GM21737 (cell line): ENCODE measurements around the gene ATAD1.
A peak's percentile ranks its signal among the peaks of the same experiment; 100 is the strongest.
"Not testable (repeated sequence)": the region's sequence is repeated elsewhere in the genome, so short reads cannot be mapped to it uniquely, and the experiment has no call there.

ENCODE experiments used
- ATAC-seq: cut with Tn5 transposase; IDR thresholded peaks from one replicate; pipeline ENCODE4 v1.9.1; 2021; ENCODE audit warnings: mild to moderate bottlenecking, moderate library complexity; ENCODE audit not compliant: unreplicated experiment

ATAD1 gene

DNA sequence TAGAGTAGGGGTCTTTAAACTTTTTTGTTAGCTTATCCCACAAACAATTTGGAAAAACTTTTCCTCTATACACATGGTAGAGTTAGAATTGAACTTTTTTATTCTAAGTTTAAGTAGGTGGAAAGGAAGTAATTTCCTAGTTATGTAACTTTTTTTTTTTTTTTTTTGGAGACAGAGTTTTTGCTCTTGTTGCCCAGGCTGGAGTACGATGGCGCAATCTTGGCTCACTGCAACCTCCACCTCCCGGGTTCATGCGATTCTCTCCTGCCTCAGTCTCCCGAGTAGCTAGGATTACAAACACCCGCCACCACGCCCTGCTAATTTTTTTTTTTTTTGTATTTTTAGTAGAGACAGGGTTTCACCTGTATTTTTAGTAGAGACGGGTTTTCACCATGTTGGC lies 28.7 kb upstream of the ATAD1 start:
- ATAC-seq = not testable (repeated sequence)

DNA sequence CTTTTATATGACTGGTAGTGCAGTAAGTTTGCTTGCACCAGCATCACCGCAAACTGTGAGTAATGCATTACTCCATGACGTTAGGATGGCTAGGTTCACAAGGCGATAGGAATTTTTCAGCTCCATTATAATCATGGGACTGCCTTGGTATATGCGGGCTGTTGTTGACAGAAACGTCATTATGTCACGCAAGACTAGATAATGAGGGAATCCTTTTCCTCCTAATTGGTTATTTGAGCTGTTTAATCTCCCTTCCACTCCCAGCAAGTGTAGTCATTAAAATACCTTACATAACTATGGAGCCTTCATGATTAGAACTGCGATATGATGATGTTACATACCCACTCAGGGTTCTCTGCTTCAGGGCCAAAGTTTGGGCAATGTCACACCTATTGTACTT lies 28.0 kb upstream of the ATAD1 start:
- ATAC-seq = no peak

DNA sequence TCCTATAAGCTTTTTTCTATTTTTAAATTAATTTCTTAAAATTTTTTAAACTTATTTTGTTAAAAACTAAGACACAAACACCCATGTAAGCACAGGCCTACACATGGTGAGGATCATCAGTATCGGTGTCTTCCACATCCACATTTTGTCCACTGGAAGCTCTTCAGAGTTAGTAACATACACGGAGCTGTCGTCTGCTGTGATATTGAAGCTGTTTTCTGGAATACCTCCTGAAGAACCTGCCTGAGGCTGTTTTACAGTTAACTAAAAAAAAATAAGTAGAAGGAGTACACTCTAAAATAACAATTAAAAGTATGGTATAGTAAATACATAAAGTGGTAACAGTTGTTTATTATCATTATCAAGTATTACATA lies 27.6 kb upstream of the ATAD1 start:
- no peak for ATAC-seq

DNA sequence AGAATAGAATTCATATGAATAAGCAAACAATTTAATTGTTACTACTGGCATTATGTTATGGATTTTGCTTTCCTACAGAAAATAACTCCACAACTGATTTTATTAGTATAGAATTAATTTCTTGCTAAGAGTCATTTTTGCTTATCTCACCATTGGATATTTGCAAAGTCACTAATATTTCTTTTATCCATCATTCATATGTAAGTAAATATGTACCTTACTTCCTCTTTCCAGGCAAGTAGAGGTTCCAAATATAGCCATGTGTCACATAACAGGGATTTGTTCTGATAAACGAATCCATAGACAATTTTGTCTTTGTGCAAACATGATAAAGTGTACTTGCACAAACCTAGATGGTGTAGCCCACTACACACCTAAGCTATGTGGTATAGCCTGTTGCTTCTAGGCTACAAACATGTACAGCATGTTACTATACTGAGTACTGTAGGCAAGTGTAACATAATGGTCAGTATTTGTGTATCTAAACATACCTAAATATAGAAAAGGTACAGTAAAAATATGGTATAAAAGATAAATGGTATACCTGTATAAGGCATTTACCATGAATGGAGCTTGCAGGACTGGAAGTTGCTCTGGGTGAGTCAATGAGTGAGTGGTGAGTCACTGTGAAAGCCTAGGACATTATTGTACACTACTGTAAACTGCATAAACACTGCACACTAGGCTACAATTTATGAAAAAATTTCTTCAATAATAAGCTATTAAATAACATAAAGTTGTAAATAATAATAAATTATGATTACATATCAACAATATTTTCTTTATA lies 27.0 kb upstream of the ATAD1 start:
- no peak for ATAC-seq

DNA sequence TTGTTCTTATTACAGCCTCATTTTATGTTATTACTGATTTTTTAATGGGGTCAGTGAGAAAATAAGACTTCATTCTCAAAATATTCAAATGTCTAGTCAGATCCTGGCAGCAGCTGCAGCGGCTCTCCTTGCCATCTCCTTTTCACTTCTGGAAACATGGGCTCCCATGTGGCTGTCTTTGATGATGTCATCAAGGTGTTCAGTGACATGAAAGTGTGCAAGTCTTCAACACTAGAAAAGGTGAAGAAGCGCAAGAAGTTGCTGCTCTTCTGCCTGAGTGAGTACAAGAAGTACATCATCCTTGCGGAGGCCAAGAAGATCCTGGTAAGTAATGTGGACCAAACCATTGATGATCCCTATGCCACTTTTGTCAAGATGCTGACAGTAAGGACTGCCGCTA lies 25.7 kb upstream of the ATAD1 start:
- ATAC-seq = no peak

DNA sequence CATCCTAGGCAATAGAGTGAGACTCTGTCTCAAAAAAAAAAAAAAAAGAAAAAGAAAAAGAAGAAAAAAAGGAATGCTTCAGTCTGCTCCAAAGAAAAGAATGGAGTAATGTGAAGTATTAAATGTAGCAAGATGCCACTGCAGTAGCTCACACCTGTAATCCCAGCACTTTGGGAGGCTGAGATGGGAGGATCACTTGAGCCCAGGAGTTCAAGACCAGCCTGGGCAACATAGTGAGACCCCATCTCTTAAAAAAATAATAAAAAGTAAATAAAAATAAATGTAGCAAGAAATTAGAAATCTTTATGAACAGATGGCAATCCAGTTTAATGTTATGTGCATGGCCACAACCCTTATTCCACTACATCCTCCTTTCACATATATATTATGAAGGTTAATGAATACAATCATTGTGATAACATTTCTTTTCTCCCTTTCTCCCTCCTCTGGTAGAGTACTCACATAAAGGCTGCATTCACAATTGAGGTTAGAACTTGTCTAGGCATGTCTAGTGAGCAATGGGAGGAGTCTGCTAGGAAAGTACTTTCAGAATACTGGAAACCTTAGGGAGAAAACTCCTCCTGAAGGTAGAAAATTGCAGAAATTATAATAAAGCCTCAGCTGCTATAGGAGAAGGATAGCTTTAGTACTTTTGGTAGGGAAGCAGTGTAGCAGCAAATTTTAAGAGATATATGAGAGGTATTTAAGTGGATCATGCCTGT lies 24.9 kb upstream of the ATAD1 start:
- ATAC-seq = no peak

DNA sequence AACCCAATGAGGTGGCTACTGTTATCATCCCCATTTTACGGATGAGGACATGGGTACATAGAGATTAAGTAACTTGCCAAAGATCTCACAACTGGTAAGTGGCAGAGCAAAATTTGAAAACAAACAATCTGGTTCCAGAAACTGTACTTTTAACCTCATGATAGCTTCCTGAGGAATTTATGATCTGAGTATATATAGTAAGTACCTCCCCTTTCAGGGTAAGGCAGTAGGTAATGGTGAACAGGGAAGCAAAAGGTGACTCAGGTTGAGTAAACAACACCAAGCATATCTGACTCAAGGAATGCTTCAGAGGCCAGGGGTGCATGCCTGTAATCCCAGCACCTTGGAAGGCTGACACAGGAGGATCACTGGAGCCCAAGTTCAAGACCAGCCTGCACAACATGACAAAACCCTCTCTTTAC lies 24.2 kb upstream of the ATAD1 start:
- no peak for ATAC-seq

DNA sequence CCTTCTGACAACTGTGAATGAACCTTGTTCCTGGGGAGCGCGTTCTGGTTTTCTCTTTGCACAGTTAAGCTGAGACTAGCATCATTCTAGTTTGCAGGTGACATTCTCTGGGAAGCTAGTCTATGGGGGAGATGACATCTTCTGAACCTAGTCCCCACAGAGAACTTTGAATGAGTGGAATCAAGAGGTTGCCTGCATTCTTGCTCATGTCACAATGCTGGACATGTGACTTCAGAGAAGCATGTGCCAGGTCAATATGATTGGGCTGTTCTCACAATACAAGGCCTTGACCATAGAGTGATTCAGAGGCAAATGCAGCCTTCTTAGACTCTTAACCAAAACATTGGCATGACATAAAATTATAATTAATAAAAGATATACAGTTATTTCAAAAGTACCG lies 23.2 kb upstream of the ATAD1 start:
- no peak for ATAC-seq

DNA sequence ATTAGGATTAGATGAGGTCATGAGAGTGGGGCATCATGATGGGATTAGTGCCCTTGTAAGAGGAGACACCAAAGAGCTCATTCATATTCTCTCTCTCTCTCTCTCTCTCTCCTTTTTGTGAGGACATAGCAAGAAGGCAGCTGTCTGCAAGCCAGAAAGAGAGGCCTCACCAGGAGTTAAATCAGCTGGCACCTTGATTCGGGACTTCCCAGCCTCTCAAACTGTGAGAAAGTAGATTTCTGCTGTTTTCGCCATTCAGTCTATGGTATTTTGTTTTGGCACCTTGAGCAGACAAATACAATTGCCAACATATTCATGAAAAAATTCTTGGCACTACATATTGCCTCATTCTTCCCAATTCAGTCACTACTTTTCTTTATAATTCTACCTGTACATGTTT lies 20.6 kb upstream of the ATAD1 start:
- ATAC-seq = no peak

DNA sequence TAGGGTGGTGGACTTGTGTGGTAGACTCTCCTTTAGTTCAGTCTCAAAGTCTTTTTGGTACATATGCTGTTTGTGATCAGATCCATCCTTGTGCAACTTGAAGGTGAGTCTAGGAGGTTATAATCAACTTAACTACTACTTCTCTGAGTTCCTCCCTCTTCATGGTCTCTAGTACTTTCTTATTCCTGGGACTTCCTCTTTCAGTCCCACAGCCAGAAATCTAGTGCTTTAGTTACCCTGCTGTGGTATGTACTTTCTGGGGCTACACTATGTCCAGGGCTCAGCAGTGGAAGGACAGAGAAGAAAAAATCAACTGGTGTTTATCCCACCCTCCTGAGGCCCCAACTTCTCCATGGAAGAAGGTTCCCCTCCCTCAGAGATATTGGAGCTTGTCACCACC lies 19.4 kb upstream of the ATAD1 start:
- ATAC-seq = no peak

DNA sequence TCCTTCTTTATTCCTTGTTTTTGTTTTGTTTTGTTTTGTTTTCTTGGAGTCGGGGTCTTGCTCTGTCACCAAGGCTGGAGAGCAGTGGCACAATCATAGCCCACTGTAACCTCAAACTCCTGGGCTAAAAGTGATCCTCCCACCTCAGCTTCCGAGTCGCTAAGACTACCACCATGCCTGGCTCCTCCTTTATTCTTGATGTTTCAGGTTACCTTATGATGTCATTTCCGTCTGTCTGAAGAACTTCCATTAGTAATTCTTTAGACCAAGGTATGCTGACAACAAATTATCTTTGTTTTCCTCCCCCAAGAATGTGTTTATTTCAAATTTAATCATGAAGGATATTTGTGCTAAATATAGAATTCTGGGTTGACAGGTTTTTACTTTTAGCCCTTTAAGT lies 18.1 kb upstream of the ATAD1 start:
- ATAC-seq = no peak

DNA sequence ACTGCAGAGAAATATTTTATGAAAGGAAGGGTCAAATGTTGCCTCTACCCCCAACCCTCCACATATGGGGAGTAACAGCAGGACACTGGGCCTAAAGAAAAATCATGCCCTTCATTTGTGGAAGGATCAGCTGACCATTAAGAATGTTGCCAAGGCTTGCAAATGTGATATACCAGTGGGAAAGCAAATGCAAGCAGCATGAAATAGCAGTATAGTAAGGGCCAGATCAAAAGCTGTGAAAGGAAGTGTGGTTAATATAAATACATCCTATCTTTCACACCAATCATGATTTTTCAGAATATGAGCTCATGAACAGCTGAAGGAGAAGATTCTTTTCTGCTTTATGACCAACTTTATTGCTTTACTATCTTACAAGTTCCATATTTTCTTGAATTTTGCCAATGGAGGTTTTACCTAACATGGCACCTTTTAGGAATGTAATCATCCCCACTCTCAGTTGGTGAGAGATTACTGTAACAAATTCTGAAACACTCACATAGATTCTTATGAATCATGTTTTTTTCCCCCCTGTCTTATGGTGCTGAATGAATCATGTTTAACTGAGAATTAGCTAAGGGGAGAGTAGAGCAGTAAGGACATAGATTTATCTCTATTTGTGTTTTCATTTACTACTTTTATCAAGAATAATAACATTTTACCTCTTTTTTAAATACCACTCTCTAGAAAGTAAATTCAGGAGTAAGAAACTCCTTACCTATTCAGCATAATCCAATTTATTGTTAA lies 12.1 kb upstream of the ATAD1 start:
- no peak for ATAC-seq

DNA sequence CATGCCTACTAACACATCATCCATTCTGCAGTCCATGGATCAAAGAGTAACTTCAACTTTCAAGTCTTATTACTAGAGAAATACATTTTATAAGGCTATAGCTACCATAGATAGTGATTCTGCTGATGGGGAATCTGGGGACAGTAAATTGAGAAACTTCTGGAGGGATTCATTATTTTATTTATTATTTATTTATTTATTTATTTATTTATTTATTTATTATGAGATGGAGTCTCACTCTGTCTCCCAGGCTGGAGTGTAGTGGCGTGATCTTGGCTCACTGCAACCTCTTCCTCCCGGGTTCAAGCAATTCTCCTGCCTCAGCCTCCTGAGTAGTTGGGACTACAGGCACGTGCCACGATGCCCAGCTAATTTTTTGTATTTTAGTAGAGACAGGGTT lies 11.0 kb upstream of the ATAD1 start:
- not testable (repeated sequence) for ATAC-seq

DNA sequence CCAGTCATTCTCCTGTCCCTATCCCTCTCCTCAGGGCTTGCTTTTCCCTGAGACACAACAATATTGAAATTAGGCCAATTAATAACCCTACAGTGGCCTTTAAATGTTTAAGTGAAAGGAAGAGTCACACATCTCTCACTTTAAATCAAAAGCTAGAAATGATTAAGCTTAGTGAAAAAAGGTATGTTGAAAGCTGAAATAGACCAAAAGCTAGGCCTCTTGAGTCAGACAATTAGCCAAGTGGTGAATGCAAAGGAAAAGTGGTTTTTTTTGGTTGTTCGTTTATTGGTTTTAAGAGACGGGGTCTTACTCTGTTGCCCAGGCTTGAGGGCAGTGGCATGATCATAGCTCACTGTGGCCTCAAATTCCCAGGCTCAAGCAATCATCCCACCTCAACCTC lies 9.7 kb upstream of the ATAD1 start:
- ATAC-seq = no peak

DNA sequence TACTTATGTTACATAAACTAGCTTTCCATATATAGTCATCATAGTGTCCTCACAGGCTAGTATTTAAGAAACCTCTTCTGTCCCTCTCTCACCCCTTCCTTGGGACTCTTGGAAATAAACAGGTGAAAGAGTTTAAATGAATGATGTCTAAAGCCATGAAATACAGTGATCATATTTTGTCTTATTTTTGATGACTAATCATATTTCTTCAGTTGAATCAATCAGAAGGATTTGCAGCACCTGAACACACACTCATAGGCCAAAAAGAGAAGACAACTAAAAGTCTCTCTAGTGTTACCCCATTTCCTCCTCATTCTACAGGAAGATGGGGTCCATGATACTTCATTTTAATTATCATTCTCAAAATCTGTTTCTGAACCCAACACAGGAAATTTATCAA lies 8.6 kb upstream of the ATAD1 start:
- ATAC-seq = no peak

DNA sequence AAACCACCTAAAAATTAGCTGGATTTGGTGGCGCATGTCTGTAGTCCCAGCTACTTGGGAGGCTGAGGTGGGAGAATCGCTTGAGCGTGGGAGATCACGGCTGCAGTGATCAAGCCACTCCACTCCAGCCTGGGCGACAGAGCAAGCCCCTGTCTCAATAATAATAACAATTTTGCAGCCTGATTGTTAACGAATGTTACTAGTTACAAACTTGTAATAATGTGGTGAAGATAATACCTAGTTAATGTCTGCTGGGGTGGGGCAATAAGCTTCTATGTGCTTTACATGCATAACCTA lies 1.2 kb upstream of the ATAD1 start:
- no peak for ATAC-seq

DNA sequence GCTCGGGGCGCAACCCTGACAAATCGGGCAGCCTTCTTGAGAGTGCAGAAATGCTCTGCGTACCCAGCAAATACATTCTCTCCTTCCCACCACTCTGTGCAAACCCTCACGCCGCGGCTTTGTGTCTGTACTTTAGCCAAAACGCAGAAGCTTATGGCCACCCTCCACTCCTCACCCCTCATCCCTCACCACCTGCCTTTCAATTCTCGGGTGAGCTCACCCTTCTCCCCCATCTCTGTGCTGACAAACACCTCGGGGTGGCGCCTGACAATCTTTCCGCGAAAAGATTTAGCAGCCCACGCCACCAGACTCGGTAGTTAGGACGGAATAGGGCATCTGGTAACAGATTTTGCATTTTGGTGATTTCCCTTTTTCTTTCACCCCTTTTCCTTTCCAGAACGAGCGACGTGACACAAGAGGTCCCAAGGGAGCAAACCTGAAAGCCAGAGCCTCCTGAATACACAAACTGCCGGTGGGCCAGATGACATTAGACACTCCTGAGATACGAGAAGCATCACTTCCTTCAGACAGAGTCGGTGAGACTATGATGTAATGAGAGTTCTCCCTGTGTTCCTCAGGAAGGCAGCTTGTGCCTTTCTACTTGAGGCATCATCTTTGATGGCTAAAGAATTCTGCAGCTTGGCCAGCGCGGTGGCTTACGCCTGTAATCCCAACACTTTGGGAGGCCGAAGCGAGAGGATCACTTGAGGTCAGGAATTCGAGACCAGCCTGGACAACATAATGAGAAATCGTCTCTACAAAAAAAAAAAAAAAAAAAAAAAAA lies 671 bp upstream of the ATAD1 start:
- ATAC-seq = peak; percentile 58

DNA sequence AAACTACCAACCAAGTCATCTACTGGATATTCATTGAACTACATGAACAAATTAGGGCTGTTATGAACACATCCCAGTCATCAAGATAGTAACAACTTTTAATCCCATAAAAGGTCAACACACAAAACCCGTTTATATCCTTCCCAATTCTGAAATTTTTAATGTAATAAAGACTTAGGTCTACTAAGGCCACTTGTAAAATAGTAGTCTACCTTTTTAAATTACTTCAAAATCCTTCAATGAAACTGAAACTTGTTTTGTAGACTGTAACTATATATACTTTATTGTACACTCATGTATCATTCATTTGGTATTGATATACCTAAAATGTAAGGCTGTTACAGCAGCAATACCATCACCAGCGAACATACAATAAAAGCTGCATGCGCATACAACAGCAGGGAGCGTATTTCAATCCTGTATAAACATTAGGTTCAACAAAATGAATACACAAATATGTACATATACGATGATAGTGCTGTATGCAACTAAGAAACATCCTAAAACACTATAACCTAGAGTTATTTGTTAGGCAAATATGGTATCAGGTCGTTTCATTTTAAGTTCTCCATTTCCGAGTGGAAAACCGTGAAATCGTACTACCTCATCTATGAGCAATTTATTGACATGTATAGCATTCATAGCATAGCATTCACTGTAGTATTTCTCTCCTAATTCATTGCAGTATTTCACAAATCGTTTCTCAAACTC lies 973 bp downstream of the ATAD1 start:
- no peak for ATAC-seq

DNA sequence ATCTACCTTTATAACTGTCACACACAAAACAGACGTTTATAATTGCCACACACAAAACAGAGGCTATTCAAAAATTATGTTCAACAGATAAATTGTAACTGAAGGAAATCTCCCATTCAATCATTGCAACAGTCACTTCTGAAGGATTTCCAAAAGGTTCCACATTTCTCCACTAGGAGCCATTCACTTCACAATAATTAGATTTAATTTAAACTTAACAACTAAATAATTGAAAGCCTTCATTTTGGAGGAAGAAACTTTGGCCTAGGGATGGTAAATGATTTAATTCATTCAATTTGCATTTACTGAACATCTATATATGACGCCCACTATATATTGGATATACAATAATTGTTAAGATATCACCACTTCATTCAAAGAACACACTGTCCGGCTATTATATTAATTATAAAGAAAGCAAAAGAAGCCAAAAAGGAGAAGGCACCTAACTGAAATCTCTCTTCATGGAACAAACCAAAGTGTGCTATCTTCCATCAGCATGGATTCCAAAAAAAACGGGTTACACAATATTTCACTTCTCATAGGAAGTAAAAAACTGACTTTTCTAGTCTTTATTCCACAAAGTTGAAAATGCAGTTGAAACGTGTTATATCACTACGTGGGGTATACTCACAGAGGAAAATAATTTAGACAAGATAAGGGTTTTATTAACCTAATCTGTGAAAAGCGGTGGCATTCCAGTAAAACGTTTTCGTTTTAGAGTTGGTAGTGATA lies 1.7 kb downstream of the ATAD1 start:
- ATAC-seq = no peak

DNA sequence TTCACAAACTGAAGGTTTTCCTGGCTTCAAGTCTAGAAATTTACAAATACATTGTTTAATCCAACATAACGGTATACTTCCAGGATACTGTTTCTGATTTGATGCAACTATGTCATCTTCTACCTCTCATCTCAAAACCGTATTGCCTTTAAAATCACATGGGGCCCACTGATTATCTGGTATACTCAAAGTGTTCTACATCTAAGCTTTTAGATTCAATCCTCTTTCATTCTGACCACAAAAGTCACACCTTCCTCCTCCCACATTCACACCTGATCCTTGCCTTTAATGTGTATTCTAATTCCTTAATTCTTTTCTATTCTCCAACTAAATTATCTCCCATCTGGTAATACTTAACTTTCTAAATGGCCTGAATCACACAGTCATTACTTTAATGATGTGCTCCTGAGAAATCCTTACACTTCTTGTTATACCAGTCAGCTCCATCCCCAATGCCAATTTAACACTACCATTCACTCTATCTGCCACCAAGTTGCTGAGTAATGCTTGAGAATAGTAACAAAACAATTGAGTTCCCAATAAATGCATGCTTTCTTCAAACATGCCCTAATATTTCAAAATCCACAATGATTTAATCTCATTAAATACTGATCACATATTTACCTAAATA lies 13.0 kb downstream of the ATAD1 start:
- no peak for ATAC-seq
